Activated T-cell treated with anti-CD3 and anti-CD28 coated beads for 48 hours (primary cell): ENCODE results near the gene S1PR1.

Experiments used
- DNase-seq: peaks from one replicate; pipeline ENCODE4 v3.0.0-alpha.2; 2020; ENCODE audit warnings: low read depth

Gene S1PR1

GRCh38 chr1:101280049-101280592 is 43.3 kb downstream of the S1PR1 start:
- no peak for DNase-seq

GRCh38 chr1:101280942-101281654 is 44.3 kb downstream of the S1PR1 start:
- no peak for DNase-seq

GRCh38 chr1:101281751-101282150 is 44.9 kb downstream of the S1PR1 start:
- no peak for DNase-seq

- no peak for DNase-seq
Measured at GRCh38 chr1:101282314-101283038, 45.7 kb downstream of the S1PR1 start.

GRCh38 chr1:101283443-101283842 is 46.6 kb downstream of the S1PR1 start:
- DNase-seq, result no peak

- DNase-seq, result peak; percentile 30
Measured at GRCh38 chr1:101284021-101284420, 47.2 kb downstream of the S1PR1 start.

GRCh38 chr1:101284622-101285218 is 47.9 kb downstream of the S1PR1 start:
- no peak for DNase-seq

GRCh38 chr1:101285922-101286570 is 49.2 kb downstream of the S1PR1 start:
- DNase-seq, result no peak

- peak; percentile 51 for DNase-seq
Measured at GRCh38 chr1:101288491-101288944, 51.7 kb downstream of the S1PR1 start.

- no peak for DNase-seq
Measured at GRCh38 chr1:101290119-101290921, 53.5 kb downstream of the S1PR1 start.
